Gastrocnemius medialis (tissue), 4 donors: Measurements from ENCODE around the gene VPS26B.

Experiments used
- POLR2A ChIP-seq, 2 donors: fragments of 450-650 bp; IDR thresholded peaks; one replicate each; pipeline ENCODE4 v1.6.1; 2017; ENCODE audit warnings: antibody characterized with exemption in 2 of 2, mild to moderate bottlenecking in 2 of 2, moderate library complexity in 2 of 2
- TF ChIP-seq, protein P1 (sequence below), 5 experiments: fragments of 450-650 bp in 3 of 5; fragments of 200-600 bp in 2 of 5; sonication (generic) in 2 of 5; IDR thresholded peaks in 4 of 5; conservative IDR thresholded peaks in 1 of 5; 1 replicate in 4 of 5; 2 replicates in 1 of 5; pipeline ENCODE4 v1.5.1; 2016 to 2019; ENCODE audit warnings: antibody characterized with exemption in 5 of 5, mild to moderate bottlenecking in 3 of 5, moderate library complexity in 3 of 5

DNA sequence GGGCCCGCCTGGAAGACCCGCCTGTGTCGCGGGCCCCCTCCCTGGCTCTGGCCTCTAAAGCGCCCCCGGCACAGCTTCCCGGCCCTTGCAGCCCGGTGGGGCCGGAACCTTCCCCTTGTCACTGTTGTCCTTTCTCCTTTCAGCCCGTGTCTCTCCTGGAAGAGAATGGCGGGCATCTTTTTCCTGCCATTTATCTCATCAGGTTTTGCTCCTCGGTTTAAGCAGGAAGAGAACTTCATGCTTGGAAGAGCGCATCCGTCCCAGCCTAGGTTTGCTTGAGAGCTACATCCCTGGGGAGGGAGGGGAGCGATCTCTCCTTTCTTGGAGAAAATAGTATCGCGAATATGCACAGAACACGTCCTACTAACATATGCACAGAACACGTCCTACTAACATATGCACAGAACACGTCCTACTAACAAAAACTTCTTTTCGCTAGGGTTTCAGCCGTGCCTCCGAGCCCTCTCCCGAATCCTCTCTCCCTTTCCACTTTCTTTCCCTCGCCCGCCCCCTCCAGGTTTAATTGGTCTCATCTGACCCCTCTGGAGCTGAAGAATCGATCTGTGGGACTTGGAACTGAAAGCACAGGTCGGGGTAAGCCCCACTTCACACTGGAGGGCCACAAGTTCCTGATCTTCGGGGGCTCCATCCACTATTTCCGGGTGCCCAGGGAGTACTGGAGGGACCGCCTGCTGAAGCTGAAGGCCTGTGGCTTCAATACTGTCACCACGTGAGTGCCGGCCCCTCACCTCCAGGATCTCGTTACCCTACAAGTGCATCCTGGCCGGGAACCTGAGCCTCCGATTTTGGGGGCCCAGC is 52.9 kb downstream of the VPS26B start:
- TF ChIP-seq, protein P1, sequence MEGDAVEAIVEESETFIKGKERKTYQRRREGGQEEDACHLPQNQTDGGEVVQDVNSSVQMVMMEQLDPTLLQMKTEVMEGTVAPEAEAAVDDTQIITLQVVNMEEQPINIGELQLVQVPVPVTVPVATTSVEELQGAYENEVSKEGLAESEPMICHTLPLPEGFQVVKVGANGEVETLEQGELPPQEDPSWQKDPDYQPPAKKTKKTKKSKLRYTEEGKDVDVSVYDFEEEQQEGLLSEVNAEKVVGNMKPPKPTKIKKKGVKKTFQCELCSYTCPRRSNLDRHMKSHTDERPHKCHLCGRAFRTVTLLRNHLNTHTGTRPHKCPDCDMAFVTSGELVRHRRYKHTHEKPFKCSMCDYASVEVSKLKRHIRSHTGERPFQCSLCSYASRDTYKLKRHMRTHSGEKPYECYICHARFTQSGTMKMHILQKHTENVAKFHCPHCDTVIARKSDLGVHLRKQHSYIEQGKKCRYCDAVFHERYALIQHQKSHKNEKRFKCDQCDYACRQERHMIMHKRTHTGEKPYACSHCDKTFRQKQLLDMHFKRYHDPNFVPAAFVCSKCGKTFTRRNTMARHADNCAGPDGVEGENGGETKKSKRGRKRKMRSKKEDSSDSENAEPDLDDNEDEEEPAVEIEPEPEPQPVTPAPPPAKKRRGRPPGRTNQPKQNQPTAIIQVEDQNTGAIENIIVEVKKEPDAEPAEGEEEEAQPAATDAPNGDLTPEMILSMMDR (IDR thresholded peaks at IDR 0.05 in 4 of 5, conservative IDR thresholded peaks at IDR 0.05 in 1 of 5) = no peak
- TF ChIP-seq POLR2A (IDR thresholded peaks at IDR 0.05) = no peak
